Keratinocyte (primary cell): ENCODE measurements around the gene UCHL1.

Experiments used
- EZH2 ChIP-seq: IDR thresholded peaks from one replicate; pipeline ENCODE4 v1.6.1; 2012; ENCODE audit warnings: inconsistent platforms, mild to moderate bottlenecking, low read length, moderate library complexity
- TF ChIP-seq, protein P1 (sequence below), 3 experiments: IDR thresholded peaks in 1 of 3; conservative IDR thresholded peaks in 1 of 3; optimal IDR thresholded peaks in 1 of 3; 2 replicates in 2 of 3; 3 replicates in 1 of 3; pipeline versions ENCODE3 to v1.5.1; 2011; ENCODE audit warnings: low read length in 3 of 3, mild to moderate bottlenecking in 3 of 3, moderate library complexity in 2 of 3, control low read depth in 1 of 3, inconsistent platforms in 1 of 3; ENCODE audit not compliant: insufficient read depth in 2 of 3; ENCODE audit errors: extremely low read depth in 1 of 3

DNA sequence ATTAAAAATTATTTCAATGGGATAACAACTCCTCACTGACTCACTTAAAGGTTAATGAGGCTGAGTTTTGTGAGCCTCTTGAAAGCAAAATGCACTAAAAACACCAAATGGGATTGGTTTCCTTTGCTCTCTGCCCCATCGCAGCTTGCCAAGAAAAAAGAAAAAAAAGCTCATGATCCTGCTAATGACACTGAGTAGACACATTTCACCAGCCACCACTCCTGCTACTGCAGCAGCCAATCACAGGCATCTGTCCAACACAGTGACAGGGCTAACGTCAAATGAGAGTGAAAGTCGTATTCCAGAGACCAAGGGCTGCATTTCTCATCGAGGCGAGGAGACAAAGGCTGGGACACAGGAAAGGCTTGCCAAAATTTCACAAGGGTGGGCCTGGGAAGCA, 47.5 kb upstream of the UCHL1 start:
- TF ChIP-seq, protein P1, sequence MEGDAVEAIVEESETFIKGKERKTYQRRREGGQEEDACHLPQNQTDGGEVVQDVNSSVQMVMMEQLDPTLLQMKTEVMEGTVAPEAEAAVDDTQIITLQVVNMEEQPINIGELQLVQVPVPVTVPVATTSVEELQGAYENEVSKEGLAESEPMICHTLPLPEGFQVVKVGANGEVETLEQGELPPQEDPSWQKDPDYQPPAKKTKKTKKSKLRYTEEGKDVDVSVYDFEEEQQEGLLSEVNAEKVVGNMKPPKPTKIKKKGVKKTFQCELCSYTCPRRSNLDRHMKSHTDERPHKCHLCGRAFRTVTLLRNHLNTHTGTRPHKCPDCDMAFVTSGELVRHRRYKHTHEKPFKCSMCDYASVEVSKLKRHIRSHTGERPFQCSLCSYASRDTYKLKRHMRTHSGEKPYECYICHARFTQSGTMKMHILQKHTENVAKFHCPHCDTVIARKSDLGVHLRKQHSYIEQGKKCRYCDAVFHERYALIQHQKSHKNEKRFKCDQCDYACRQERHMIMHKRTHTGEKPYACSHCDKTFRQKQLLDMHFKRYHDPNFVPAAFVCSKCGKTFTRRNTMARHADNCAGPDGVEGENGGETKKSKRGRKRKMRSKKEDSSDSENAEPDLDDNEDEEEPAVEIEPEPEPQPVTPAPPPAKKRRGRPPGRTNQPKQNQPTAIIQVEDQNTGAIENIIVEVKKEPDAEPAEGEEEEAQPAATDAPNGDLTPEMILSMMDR (optimal IDR thresholded peaks at IDR 0.05 in 1 of 3, IDR thresholded peaks at IDR 0.05 in 1 of 3, conservative IDR thresholded peaks at IDR 0.05 in 1 of 3; ENCODE audit: extremely low read depth in 1 of 3, insufficient read depth in 2 of 3, low read length in 3 of 3): no peak
- TF ChIP-seq EZH2: no peak
